ENCODE measurements around the gene GPR153.

GPR153 gene

DNA sequence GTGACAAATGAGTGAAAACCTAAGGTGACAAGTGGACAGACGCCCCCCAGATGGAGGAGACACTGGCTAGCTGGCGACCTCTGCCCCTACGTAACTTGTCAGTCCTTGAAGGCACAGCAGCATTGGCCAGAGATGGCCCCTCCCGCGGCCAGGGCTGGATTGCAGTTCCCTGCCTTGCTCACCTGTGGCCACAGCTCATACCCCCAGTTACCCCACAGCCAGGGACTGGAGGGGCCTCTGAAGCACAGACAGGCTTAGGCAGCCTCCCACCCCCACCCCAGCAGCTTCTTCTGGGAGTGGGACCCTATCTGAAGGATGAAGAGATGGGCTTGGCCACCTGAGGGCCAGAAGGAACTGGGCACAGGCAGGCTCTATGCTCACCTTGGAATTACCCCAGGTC is 13.2 kb downstream of the GPR153 start:
- DNase-seq = no peak

DNA sequence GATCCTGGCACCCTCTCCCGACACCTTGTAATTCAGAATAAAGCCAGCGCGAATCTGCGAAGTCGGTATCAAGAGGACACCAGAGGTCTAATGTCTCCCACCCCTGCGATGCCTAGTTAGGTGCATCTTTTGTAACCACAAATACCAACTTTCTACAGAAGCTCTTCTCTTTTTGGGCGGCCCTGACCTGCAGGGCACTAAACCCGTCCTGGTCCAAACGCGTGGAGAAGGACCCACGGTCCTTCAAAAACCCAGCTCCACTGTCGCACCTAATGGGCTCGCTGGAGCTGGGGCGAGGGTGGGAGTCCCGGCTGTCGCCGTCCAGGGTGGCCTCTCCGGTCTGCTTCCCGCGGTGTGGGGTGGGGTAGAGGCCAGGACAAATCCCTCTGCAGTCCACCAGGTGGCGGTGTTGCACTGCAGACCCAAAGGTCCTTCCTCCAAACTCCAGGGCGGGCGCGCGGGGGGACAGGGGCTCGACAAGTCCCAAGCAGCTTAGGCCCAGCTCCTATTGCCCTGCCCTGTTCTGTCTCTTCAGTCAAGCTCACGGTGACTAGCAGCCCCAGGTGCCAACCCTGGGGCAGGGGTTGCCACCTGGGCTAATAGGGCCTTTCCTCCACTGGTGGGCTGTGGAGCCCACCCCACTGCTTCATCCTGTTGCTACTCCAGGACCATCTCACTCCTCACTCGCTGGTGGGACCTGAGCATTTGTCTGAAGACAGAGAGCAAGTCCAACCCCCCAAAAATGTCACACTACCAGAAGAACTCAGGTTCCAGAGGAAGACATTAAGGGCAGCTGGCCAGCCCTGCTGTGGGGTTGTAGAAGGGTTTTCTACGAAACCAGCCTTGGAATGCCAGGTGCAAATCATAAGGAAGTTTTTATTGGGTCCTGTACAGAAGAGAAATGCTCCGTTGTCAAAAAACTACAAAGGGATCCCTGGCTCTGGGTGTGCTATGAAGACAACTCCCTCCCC is 14.1 kb downstream of the GPR153 start:
- peak; percentile 70 for DNase-seq

DNA sequence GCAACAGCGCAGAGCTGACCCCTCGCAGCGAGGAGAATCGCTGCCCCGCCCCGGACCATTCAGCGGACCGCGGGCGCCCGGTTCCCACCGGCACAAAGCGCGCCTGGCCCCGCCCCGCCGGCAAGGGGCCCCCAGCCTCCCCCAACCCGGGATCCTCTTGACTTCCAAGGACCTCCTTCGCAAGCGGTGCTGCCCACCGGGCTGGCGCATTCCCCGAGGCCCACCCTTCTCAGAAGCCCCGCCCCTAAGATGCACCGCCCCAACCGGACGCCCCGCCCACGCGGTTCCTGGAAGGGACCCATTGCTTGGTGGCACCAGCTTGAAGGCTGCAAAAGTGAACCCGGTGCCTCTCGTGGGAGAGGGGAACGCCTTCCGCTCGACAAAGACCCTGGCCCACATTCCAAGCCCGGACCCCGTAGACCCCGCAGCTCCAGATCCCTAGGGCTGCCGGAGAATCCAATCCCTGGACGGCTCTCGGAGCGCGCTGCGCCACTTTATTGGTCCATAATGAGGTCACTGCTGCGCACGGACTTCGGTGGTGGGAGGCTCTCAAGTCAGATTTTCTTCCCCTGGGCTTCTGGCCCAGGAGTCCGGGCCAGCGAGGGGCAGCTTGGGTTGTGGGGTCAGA is 14.9 kb downstream of the GPR153 start:
- DNase-seq = no peak

DNA sequence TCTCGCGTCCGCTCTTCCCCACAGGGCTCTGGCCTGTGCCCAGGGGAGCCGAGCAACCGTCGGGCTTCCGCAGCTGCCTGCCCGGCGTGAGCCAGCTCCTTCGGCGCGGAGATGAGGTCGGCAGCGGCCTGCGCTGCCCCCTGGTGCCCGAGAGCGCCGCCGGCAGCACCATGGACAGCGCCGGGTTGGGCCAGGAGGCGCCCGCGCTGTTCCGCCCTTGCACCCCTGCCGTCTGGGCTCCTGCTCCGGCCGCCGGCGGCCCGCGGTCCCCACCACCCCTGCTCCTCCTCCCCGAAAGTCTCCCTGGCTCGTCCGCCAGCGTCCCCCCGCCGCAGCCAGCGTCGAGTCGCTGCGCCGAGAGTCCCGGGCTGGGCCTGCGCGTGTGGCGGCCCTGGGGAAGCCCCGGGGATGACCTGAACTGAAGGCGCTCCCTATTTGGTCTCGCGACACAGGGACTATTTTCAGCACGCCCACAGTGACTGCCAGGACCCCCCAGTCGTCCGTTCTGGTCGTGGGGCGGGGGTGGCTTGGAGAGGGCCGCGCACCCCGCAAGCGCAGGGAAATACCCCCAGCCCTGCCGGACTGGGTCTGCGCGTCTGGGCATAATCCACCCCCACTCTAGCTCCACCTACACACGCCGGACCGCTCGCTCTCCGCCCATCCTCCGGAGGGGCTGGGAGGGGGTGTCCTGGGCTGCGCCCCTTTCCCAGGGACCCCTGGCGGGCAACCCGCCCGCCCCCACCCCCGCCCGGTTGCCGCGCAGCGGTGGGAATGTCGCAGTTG is 15.6 kb downstream of the GPR153 start:
- DNase-seq = peak; percentile 64

GRCh38 chr1:6244401-6245049 is 16.4 kb downstream of the GPR153 start:
- no peak for DNase-seq

DNA sequence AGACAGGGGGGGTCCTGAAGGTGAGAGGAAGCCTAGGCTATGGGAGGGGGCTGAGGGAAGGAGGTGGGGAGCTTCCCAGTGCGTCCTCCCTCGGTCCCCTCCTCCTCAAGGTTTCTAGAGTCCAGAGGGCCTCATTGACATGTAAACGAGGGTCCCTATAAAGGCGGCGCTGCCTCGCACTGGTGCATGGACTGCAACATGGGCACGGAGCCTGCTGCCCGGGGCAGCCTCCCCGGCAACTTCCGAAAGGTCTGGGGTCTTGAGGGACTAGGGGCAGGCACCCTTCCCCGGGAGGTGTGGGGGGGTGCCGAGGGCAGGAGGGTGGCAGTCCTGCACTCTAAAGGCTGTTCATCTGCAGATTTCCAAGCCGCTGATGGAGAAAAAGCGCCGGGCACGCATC is 16.9 kb downstream of the GPR153 start, which contains the start of gene HES3:
Gene HES3, plus strand, starts transcription at position 187 of the 400 bp plus-strand sequence. Its CDS starts 187 bp downstream, at position 374.
- no peak for DNase-seq

GRCh38 chr1:6243053-6243834 is 17.7 kb downstream of the GPR153 start:
- no peak for DNase-seq

DNA sequence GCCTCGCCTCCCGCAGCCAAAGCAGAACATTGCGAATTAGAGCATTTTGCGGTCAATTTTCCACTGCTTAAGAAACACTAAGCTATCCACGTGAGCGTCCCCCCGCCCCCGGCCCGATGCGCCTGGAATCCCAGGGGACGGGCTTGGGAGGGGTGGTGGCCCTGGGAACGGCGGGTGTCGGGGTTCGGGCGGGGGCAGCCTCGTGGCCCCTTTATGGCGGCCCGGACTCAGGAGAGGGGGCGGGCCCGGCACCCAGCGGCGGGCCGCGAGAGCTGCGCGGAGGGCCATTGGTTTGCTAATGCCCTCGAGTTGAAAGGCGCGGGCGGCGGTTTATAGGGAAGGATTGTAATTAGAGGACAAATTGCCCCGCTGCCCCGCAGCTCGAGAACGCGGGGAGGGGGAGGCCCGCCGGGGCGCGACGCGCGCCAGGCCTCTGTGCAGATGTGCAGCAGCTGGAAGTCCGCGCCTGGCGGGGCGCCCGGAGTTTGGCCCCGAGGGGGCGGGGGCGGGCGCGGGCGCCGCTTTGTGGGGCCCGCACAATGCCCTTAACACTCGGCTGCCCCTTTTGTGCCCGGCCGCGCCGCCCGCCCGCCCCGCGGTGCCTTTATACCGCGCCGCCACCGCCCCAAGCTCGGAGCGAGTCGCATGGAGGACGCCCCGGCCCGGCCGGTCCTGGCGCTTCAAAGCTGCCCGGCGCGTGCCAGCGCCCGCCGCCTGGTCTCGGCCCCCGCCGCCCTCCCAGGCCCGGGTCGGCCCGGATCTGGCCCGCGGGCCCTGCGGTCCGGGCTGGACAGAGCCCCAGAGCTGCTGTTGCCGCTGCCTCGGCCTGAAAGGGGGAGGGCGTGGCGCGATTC is 18.8 kb downstream of the GPR153 start:
- no peak for DNase-seq

DNA sequence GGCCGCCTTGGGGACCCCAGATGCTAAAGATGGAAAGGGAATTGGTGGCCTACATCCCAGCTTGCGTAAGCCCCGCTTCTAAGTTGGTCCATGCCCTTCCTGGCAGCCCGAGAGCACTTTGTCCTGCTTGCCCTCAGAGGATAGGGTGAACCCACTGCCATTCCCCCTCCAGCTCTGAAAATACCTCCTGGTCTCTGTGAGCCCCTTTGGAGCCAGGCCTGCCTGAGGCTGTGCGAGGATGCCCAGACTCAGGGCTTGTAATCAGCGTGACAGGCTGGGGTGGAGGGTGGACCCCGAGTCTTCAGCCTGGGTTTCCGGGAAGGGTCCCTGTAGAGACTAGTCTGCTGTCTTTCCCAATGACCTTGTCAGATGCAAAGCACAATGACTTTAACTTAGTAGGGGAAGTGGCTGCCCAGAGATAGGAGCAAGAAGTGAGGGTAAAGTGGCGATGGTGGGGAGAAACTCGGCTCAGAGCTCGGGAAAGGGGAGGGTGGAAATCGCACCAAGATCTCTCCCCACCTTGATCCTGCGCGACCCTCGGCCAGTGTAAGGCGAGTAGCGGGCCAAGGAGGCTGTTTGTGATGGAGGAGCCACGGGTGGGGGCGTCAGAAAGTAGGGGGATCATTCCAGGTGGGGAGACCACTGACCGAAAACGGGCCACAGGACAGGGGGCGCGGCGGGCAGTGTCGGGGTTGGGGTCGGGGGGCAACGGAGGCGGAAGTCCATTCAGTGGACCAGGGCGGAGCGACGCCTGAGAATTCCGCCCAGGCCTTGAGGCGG is 19.6 kb downstream of the GPR153 start:
- DNase-seq = no peak

GRCh38 chr1:6239950-6240768 is 20.7 kb downstream of the GPR153 start:
- no peak for DNase-seq

- no peak for DNase-seq
Observed at GRCh38 chr1:6239213-6239752, 21.6 kb downstream of the GPR153 start.

DNA sequence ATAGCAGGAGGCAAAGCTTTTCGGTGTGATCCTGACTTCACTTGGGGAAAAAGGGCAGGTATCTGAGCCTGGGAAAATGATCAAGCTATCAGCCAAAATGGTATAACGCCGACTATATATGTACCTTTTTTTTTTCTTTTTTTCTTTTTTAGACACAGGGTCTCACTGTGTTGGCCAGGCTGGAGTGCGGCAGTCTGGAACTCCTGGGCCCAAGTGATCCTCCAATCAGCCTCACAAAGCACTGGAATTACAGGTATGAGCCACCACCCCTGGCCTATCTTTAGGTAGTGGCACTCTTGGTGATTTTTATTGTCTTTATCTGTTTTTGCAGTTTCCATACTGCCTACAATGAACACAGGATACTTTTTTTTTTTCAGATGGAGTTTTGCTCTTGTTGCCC is 23.8 kb downstream of the GPR153 start:
- no peak for DNase-seq

DNA sequence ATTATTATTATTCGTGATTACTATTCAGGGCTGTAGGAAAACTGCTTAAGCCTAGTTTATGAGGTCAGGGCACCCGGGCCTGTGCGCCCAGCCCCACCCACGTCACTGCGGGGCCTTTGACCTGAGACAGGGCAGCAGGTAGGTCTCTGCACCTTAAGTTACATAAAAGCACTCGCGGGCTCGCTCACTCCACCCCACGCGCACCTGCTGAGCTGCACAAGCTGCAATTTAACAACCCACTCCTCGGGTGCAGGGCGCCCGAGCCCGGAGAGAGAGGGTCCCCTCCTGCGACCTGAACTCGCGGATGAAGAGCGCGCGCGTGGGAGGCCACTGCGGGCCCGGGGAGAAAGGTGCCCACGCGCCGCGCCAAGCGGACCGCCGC is 25.6 kb downstream of the GPR153 start:
- DNase-seq = no peak

DNA sequence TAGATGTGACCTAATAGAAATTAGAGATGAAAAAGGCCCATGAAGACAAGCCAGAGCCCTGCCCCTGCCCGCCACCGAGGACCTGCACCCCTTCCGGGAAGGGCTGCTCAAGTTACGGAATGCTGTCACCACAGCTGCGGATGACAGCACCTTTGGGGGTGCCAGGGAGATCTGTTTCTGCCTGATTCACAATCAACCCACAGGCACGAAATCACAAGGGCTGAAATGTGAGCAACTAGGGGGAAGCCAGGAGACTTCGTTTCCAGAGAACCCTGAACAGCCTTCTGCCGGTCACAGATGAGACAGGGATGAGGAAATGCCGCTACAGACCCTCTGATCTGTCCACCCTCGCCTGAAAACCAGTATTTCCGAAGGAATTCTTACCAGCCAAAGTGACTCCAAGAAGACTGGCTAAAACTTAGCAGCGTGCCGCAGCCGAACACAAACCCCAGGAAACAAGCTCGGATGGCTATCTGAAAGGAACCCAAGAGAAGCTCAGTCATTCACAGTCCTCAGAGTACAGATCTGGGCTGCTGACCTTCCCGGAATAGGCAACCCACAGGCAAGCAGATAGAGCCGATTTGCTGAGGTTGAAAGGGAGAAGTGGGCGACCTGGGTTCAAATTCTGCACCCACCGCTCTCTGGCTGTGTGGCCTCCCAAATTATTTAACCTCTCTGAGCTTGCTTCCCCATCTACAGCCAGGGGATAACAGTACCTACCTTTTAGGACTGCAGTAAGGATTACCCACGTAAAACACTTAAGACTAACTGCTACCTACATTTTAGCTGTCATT is 26.2 kb downstream of the GPR153 start:
- no peak for DNase-seq

DNA sequence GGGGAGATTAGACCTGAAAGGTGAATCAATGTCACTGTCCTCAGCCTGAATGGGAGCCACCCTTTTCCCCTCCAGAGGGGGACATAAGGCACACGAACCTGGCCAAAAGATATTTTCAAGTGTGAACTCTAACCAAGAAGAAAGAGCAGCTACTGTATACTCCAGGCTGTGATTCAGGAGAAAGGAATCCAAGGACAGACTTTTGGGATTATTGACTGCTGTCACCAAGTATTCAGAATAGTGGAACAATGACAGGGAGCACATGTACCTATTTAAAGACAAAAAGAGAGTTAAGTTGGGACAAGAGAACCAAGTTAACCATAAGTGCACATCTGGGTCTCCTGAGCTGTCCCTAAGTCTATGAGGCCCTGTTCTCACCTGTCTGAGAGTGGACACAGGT is 27.5 kb downstream of the GPR153 start:
- no peak for DNase-seq

GRCh38 chr1:6225651-6226050 is 35.2 kb downstream of the GPR153 start:
- no peak for DNase-seq

GRCh38 chr1:6224718-6225117 is 36.2 kb downstream of the GPR153 start:
- no peak for DNase-seq

DNA sequence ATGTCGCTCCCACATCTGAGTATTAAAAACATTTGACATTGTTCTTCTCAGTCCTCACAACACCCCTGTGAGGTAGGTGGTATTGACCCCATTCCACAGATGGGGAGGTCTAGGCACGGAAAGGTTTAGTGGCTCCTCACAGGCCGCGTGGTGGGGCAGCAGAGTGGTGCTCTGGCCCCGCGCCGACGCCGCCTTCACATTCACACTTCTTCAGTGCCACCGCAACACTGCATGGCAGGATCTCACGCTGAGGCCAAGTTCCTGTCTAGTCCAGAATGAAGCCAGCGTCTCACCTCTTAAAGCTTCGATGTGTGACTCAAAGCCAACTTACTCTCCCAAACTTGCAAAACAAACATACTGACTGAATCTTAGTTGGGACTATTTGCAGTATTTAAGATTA is 37.3 kb downstream of the GPR153 start:
- no peak for DNase-seq
